ENCODE data around the gene BTN1A1. TPM values are rescaled to one million over a fixed set of nuclear protein-coding genes. Genes with fewer than 3 reads are reported as not detected.

Gene BTN1A1
- total RNA-seq, 1 donor from 2014 or later, result not detected

DNA sequence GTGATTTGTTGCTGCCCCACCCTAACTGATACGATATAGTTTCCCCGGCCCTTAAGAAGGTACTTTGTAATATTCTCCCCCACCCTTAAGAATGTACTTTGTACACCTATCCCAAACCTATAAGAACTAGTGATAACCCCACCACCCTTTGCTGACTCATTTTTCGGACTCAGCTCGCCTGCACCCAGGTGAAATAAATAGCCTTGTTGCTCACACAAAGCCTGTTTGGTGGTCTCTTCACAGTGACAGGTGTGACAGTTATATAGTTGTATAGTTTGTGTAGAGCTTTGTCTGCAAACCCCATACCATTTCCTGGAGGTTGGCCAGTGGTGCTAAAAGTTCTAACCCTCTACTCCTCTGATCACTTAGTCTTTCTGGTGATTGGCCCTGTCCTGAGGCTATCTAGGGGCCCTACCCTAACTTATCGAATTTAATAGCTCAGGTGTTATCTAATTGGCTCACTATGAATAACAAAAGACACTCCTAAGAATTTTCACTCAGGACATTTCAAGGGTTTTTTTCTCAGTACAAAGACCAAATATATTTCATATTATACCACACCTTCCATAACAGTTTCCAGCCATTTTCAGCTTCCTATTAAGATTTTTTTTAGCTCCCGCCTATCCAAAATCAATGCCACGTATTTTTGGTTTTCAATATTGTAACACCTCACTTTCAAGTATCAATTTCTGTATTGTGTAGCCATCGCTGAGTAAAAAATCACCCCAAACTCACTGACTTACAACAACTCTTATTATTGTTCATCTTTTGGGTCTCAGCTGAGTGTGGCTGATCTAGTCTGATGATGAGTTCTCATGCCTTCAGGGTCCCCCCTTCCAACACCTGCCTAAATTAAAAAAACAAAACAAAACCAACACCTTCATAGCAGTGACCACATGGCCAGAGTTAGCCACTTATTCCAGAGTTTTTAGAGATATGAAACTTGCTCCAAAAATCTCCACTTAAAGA lies 9.8 kb upstream of the BTN1A1 start:
- TF ChIP-seq, protein P1, sequence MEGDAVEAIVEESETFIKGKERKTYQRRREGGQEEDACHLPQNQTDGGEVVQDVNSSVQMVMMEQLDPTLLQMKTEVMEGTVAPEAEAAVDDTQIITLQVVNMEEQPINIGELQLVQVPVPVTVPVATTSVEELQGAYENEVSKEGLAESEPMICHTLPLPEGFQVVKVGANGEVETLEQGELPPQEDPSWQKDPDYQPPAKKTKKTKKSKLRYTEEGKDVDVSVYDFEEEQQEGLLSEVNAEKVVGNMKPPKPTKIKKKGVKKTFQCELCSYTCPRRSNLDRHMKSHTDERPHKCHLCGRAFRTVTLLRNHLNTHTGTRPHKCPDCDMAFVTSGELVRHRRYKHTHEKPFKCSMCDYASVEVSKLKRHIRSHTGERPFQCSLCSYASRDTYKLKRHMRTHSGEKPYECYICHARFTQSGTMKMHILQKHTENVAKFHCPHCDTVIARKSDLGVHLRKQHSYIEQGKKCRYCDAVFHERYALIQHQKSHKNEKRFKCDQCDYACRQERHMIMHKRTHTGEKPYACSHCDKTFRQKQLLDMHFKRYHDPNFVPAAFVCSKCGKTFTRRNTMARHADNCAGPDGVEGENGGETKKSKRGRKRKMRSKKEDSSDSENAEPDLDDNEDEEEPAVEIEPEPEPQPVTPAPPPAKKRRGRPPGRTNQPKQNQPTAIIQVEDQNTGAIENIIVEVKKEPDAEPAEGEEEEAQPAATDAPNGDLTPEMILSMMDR (IDR thresholded peaks at IDR 0.05; ENCODE audit: insufficient read depth, low read depth, low read length), result no peak
- no peak for TF ChIP-seq EZH2 (IDR thresholded peaks at IDR 0.05; ENCODE audit: insufficient read depth, low read length)
- no peaks in the 10 kb centered on the region for H3K79me2 ChIP-seq (ENCODE audit: insufficient read depth, low read length)
- H3K9me3 ChIP-seq (ENCODE audit: insufficient read depth, low read depth, low read length), result peaks cover 6% of the 10 kb centered on the region
- H3K4me1 ChIP-seq (ENCODE audit: insufficient read depth, low read length), result no peaks in the 10 kb centered on the region
- Mint-ChIP-seq H3K9me3 (ENCODE audit: unreplicated experiment) (peaks cover 7% of the 10 kb centered on the region), H3K36me3 (ENCODE audit: low read depth, unreplicated experiment) (no peaks in the 10 kb centered on the region), H3K27me3 (ENCODE audit: low read depth, unreplicated experiment) (peaks cover 8% of the 10 kb centered on the region), H3K4me3 (ENCODE audit: unreplicated experiment) (no peak overlapping the region), H3K4me1 (ENCODE audit: low read depth, unreplicated experiment) (peaks cover 3% of the 10 kb centered on the region), H3K27ac (ENCODE audit: unreplicated experiment) (no peak overlapping the region)
- DNase-seq (ENCODE audit: low read depth) (no peak), FAIRE-seq (no peak)
- H2AFZ ChIP-seq (ENCODE audit: low read depth, low read length), result no peak overlapping the region
- H3K36me3 ChIP-seq (ENCODE audit: insufficient read depth, low read length), result no peaks in the 10 kb centered on the region
- peaks cover 4% of the 10 kb centered on the region for H3K27me3 ChIP-seq (ENCODE audit: insufficient read depth, low read length)
- no peak overlapping the region for H3K4me3 ChIP-seq (ENCODE audit: insufficient read depth, low read depth, low read length)
- H3K27ac ChIP-seq (ENCODE audit: low read depth, low read length), result no peak overlapping the region
- H3K9ac ChIP-seq (ENCODE audit: low read length), result no peak overlapping the region
- H3K4me2 ChIP-seq (ENCODE audit: low read length), result no peak overlapping the region
- no peaks in the 10 kb centered on the region for H4K20me1 ChIP-seq (ENCODE audit: insufficient read depth, low read length)

DNA sequence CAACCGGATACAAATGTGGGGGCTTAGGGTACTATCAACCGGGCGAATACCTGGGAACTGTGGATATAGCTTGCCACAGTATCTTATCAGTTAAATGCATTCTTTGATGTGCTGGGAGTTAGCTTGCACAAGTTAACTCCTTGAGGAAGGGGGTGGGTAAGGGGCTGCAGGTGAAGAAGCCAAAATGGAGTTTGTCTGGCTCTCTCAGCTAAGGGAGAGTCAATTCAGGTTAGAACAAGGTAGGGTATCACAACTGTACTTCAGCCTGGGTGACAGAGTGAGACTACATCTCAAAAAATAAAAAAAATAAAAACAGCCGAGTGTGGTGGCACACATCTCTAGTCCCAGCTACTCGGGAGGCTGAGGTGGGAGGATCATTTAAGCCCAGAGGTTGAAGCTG lies 8.5 kb upstream of the BTN1A1 start:
- Histone ChIP-seq H4K20me1 (ENCODE audit: insufficient read depth, low read length) (no peaks in the 10 kb centered on the region), H3K27me3 (ENCODE audit: insufficient read depth, low read length) (peaks cover 4% of the 10 kb centered on the region), H2AFZ (ENCODE audit: low read depth, low read length) (no peak overlapping the region), H3K79me2 (ENCODE audit: insufficient read depth, low read length) (no peaks in the 10 kb centered on the region), H3K36me3 (ENCODE audit: insufficient read depth, low read length) (no peaks in the 10 kb centered on the region), H3K4me2 (ENCODE audit: low read length) (no peak overlapping the region), H3K4me1 (ENCODE audit: insufficient read depth, low read length) (no peaks in the 10 kb centered on the region), H3K27ac (ENCODE audit: low read depth, low read length) (no peak overlapping the region), H3K9ac (ENCODE audit: low read length) (no peak overlapping the region), H3K4me3 (ENCODE audit: insufficient read depth, low read depth, low read length) (no peak overlapping the region), H3K9me3 (ENCODE audit: insufficient read depth, low read depth, low read length) (peaks cover 6% of the 10 kb centered on the region)
- TF ChIP-seq, protein P1 (IDR thresholded peaks at IDR 0.05; ENCODE audit: insufficient read depth, low read depth, low read length), result no peak
- TF ChIP-seq EZH2 (IDR thresholded peaks at IDR 0.05; ENCODE audit: insufficient read depth, low read length), result no peak
- FAIRE-seq, result no peak
- Mint-ChIP-seq H3K27me3 (ENCODE audit: low read depth, unreplicated experiment) (peaks cover 8% of the 10 kb centered on the region), H3K9me3 (ENCODE audit: unreplicated experiment) (peaks cover 9% of the 10 kb centered on the region), H3K4me1 (ENCODE audit: low read depth, unreplicated experiment) (peaks cover 3% of the 10 kb centered on the region), H3K36me3 (ENCODE audit: low read depth, unreplicated experiment) (no peaks in the 10 kb centered on the region), H3K4me3 (ENCODE audit: unreplicated experiment) (no peak overlapping the region), H3K27ac (ENCODE audit: unreplicated experiment) (no peak overlapping the region)
- DNase-seq (ENCODE audit: low read depth), result no peak

DNA sequence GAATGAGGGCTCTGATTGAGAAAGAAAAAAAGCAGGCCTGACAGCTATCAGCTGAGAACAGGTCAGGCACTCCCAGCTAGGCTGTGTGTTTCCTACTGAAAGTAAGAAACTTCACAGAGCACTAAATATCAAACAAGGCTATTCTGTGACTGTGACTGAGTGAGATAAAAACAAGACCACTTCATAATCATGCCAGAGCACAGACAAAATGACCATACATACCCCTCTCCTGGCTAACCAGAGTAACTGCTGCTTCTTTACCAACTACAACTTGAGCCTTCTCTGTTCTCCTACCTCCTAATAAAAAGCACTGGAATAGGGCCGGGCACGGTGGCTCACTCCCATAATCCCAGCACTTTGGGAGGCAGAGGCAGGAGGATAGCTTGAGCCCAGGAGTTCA lies 6.8 kb upstream of the BTN1A1 start:
- H3K27me3 ChIP-seq (ENCODE audit: insufficient read depth, low read length), result peaks cover 5% of the 10 kb centered on the region
- H4K20me1 ChIP-seq (ENCODE audit: insufficient read depth, low read length), result no peaks in the 10 kb centered on the region
- no peaks in the 10 kb centered on the region for H3K36me3 Mint-ChIP-seq (ENCODE audit: low read depth, unreplicated experiment)
- H3K4me1 ChIP-seq (ENCODE audit: insufficient read depth, low read length), result no peaks in the 10 kb centered on the region
- no peaks in the 10 kb centered on the region for H3K79me2 ChIP-seq (ENCODE audit: insufficient read depth, low read length)
- no peaks in the 10 kb centered on the region for H3K9me3 ChIP-seq (ENCODE audit: insufficient read depth, low read depth, low read length)
- no peak overlapping the region for H3K27ac Mint-ChIP-seq (ENCODE audit: unreplicated experiment)
- peaks cover 3% of the 10 kb centered on the region for H3K4me1 Mint-ChIP-seq (ENCODE audit: low read depth, unreplicated experiment)
- FAIRE-seq (no peak), DNase-seq (ENCODE audit: low read depth) (no peak)
- H3K27ac ChIP-seq (ENCODE audit: low read depth, low read length), result no peak overlapping the region
- no peak overlapping the region for H3K4me3 ChIP-seq (ENCODE audit: insufficient read depth, low read depth, low read length)
- no peaks in the 10 kb centered on the region for H3K36me3 ChIP-seq (ENCODE audit: insufficient read depth, low read length)
- no peak overlapping the region for H2AFZ ChIP-seq (ENCODE audit: low read depth, low read length)
- H3K4me3 Mint-ChIP-seq (ENCODE audit: unreplicated experiment), result no peak overlapping the region
- H3K4me2 ChIP-seq (ENCODE audit: low read length), result no peak overlapping the region
- H3K9ac ChIP-seq (ENCODE audit: low read length), result no peak overlapping the region
- H3K27me3 Mint-ChIP-seq (ENCODE audit: low read depth, unreplicated experiment), result peaks cover 9% of the 10 kb centered on the region
- peaks cover 1% of the 10 kb centered on the region for H3K9me3 Mint-ChIP-seq (ENCODE audit: unreplicated experiment)
- TF ChIP-seq, protein P1 (IDR thresholded peaks at IDR 0.05; ENCODE audit: insufficient read depth, low read depth, low read length), result no peak
- no peak for TF ChIP-seq EZH2 (IDR thresholded peaks at IDR 0.05; ENCODE audit: insufficient read depth, low read length)

Data from astrocyte (in vitro differentiated cells and primary cell).